ENCODE results near the gene UQCC5. TPM values are rescaled to one million over a fixed set of nuclear protein-coding genes. Genes with fewer than 3 reads are reported as not detected.

UQCC5 gene
- polyA plus RNA-seq, 1 donor (not counting 4 experiments of a cell fraction or from before 2014, with no cell fraction given), result 20.0 TPM

DNA sequence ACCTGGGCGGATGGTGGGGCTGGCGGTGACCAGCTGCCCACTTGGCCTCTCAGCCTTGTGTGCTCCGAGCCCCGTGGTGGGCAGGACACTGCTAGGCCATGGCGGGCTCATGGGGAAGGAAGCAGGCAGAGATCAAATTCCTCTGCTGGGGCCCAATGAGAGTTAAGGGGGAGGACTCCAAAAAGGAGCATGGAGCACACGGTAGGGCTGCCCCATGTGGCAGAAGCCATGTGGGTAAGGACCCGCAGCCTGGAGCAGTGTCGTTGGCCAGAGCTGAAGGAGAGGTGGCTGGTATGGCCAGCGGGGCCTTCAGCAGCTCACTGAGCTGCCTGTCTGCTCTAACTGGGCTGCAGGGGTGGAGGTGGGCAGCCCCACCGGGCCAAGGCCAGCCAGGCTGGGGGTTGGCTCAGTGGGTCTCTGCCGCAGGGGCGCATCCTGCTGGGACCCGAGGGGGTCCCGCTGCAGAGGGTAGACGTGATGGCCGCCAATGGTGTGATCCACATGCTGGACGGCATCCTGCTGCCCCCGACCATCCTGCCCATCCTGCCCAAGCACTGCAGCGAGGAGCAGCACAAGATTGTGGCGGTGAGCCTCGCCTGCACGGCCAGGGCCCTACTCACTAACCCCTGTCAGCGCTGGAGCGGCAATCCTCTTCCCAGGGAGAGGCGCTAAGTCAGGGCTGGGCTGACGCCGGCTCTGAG, 30.0 kb upstream of the UQCC5 start:
- Histone ChIP-seq H3K9me3 (ENCODE audit: control insufficient read depth, low read depth, low read length) (no peaks in the 10 kb centered on the region), H3K9ac (ENCODE audit: control insufficient read depth, extremely low read depth, insufficient read depth, low read length) (no peak overlapping the region), H3K4me1 (ENCODE audit: control insufficient read depth, extremely low read depth, insufficient read depth, low read length) (no peaks in the 10 kb centered on the region), H2AFZ (ENCODE audit: control insufficient read depth, low read length) (no peak overlapping the region), H3K9me1 (ENCODE audit: control insufficient read depth, extremely low read depth, insufficient read depth, low read length) (no peaks in the 10 kb centered on the region), H4K20me1 (ENCODE audit: control insufficient read depth, extremely low read depth, insufficient read depth, low read length) (no peaks in the 10 kb centered on the region), H3K4me2 (ENCODE audit: control insufficient read depth, extremely low read depth, insufficient read depth, low read depth, low read length) (no peak overlapping the region), H3K27me3 (ENCODE audit: control insufficient read depth, extremely low read depth, insufficient read depth, low read length) (peaks cover 12% of the 10 kb centered on the region), H3K79me2 (ENCODE audit: control insufficient read depth, insufficient read depth, low read length) (no peaks in the 10 kb centered on the region), H3K36me3 (ENCODE audit: control insufficient read depth in 2 of 2, extremely low read depth in 1 of 2, insufficient read depth in 2 of 2, low read length in 2 of 2) (no peaks in the 10 kb centered on the region), H3K27ac (ENCODE audit: control insufficient read depth, insufficient read depth, low read length) (no peak overlapping the region), H3K4me3 (ENCODE audit: control insufficient read depth in 2 of 3, extremely low read depth in 1 of 3, insufficient read depth in 2 of 3, low read depth in 1 of 3, low read length in 3 of 3) (no peak overlapping the region)
- TF ChIP-seq EZH2 (IDR thresholded peaks at IDR 0.05; ENCODE audit: low read length), result no peak
- TF ChIP-seq, protein P1, sequence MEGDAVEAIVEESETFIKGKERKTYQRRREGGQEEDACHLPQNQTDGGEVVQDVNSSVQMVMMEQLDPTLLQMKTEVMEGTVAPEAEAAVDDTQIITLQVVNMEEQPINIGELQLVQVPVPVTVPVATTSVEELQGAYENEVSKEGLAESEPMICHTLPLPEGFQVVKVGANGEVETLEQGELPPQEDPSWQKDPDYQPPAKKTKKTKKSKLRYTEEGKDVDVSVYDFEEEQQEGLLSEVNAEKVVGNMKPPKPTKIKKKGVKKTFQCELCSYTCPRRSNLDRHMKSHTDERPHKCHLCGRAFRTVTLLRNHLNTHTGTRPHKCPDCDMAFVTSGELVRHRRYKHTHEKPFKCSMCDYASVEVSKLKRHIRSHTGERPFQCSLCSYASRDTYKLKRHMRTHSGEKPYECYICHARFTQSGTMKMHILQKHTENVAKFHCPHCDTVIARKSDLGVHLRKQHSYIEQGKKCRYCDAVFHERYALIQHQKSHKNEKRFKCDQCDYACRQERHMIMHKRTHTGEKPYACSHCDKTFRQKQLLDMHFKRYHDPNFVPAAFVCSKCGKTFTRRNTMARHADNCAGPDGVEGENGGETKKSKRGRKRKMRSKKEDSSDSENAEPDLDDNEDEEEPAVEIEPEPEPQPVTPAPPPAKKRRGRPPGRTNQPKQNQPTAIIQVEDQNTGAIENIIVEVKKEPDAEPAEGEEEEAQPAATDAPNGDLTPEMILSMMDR (optimal IDR thresholded peaks at IDR 0.05 in 1 of 3, IDR thresholded peaks at IDR 0.05 in 1 of 3, conservative IDR thresholded peaks at IDR 0.05 in 1 of 3; ENCODE audit: extremely low read depth in 1 of 3, insufficient read depth in 2 of 3, low read length in 3 of 3), result no peak
- FAIRE-seq (no peak), DNase-seq (ENCODE audit: low read depth, low spot score) (no peak)
- dilution Hi-C loops (cut with MboI; ENCODE audit: extremely low pct_ligation_motif_present, low sequenced_read_pairs), result no loop called here

DNA sequence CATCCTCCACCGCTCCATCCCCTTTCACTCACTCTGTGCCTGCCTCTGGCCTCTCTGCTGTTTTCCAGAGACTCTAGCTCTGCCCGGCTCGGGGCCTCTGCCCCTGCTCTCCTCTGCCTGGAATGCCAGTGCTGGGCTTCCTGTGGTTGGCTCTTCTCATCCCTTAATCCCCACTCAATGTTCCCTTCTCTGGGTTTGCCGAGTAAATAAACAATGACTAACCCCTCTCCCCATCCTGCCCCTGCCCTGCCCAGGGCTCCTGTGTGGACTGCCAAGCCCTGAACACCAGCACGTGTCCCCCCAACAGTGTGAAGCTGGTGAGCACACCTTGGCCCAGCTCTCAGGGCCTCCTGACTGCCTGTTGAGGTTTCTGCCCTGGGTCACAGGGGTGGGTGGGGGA, 29.0 kb upstream of the UQCC5 start:
- FAIRE-seq (no peak), DNase-seq (ENCODE audit: low read depth, low spot score) (no peak)
- Histone ChIP-seq H3K9ac (ENCODE audit: control insufficient read depth, extremely low read depth, insufficient read depth, low read length) (no peak overlapping the region), H3K36me3 (ENCODE audit: control insufficient read depth in 2 of 2, extremely low read depth in 1 of 2, insufficient read depth in 2 of 2, low read length in 2 of 2) (no peaks in the 10 kb centered on the region), H3K27me3 (ENCODE audit: control insufficient read depth, extremely low read depth, insufficient read depth, low read length) (peaks cover 12% of the 10 kb centered on the region), H3K9me1 (ENCODE audit: control insufficient read depth, extremely low read depth, insufficient read depth, low read length) (no peaks in the 10 kb centered on the region), H2AFZ (ENCODE audit: control insufficient read depth, low read length) (no peak overlapping the region), H4K20me1 (ENCODE audit: control insufficient read depth, extremely low read depth, insufficient read depth, low read length) (no peaks in the 10 kb centered on the region), H3K4me3 (ENCODE audit: control insufficient read depth in 2 of 3, extremely low read depth in 1 of 3, insufficient read depth in 2 of 3, low read depth in 1 of 3, low read length in 3 of 3) (no peak overlapping the region), H3K9me3 (ENCODE audit: control insufficient read depth, low read depth, low read length) (no peaks in the 10 kb centered on the region), H3K27ac (ENCODE audit: control insufficient read depth, insufficient read depth, low read length) (no peak overlapping the region), H3K4me1 (ENCODE audit: control insufficient read depth, extremely low read depth, insufficient read depth, low read length) (no peaks in the 10 kb centered on the region), H3K79me2 (ENCODE audit: control insufficient read depth, insufficient read depth, low read length) (no peaks in the 10 kb centered on the region), H3K4me2 (ENCODE audit: control insufficient read depth, extremely low read depth, insufficient read depth, low read depth, low read length) (no peak overlapping the region)
- dilution Hi-C loops (cut with MboI; ENCODE audit: extremely low pct_ligation_motif_present, low sequenced_read_pairs), result no loop called here
- TF ChIP-seq, protein P1 (optimal IDR thresholded peaks at IDR 0.05 in 1 of 3, IDR thresholded peaks at IDR 0.05 in 1 of 3, conservative IDR thresholded peaks at IDR 0.05 in 1 of 3; ENCODE audit: extremely low read depth in 1 of 3, insufficient read depth in 2 of 3, low read length in 3 of 3), result no peak
- no peak for TF ChIP-seq EZH2 (IDR thresholded peaks at IDR 0.05; ENCODE audit: low read length)
